Brain pericyte (primary cell): Measurements from ENCODE around the gene DTD1.
A peak's percentile ranks its signal among the peaks of the same experiment; 100 is the strongest.

Experiments used
- DNase-seq: peaks from one replicate; pipeline ENCODE4 v3.0.0-alpha.2; 2012; ENCODE audit warnings: low read depth, low spot score

DTD1 gene

DNA sequence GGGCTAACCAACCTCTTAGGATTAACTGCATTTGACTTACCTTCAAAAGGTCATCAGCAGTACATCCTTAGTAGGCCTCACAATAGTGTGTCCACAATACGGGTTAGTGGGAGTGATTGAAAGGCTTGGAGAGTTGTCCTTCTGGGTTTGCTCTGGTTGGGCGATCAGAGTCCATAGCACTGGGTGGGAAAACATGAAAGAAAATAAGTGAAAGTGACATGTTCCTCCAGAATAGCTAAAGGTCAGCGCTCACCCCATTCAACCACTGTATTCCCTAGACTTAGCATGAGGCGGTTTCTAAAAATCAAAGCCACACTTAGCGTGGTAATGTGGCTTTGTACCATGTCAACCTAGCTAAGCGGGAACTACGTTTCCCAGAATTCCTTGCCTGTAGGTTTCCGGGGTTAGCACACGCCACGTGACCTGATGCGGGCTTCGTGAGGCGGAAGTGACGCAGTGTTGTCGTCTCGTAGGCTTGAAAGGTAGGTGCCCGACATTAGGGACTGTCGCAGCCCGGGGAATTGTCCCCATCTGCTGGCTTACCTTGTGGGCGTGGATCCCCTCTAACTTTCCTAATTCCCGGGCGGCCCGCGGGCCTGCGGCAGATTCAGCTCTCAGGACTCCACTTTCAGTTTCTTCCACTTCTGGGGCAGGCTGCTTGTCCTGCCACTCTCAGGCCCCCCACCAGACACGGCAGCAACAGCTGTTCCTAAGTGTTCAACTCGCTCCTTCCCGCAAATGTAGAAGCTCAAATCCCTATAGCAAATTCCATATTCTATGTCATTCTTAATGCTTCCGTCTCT, 206.0 kb downstream of the DTD1 start:
- DNase-seq = peak; percentile 68

DNA sequence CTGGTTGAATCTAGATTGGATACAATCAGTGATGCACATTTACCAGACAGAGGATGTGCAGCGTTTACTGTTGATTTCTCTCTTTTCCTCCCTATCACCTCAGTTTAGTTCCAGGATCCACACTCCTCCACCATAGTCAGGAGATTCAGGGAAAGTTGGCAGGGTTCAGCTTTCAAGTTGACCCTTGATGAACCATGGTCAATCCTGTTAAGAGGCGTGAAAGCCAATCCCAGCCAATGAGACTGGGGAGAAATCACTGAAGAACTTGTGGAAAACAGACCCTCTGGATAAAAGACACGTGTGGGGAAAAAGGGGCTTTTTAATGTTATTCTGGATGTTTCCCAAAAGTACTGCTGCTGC, 206.6 kb downstream of the DTD1 start:
- no peak for DNase-seq

GRCh38 chr20:18795366-18795765, 207.5 kb downstream of the DTD1 start:
- DNase-seq = no peak

GRCh38 chr20:18796282-18796833, 208.5 kb downstream of the DTD1 start:
- no peak for DNase-seq

DNA sequence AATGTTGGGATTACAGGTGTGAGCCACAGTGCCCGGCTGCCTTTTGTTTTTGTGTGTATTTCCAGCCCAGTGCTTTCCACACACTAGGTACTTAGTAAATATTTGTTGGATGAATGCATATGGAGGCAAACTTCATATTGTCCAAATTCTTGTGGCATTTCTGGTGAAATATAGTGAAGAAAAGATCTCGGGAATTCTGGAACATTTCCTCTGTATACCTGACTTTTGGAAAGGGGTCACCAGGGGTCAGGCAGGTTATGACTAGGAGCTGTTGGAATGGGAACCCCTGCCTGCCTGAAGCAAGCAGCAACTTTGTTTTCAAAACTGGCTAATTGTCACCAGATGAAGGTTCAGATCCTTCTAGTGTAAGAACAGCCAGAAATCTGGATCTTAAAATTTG, 213.7 kb downstream of the DTD1 start:
- DNase-seq = no peak

DNA sequence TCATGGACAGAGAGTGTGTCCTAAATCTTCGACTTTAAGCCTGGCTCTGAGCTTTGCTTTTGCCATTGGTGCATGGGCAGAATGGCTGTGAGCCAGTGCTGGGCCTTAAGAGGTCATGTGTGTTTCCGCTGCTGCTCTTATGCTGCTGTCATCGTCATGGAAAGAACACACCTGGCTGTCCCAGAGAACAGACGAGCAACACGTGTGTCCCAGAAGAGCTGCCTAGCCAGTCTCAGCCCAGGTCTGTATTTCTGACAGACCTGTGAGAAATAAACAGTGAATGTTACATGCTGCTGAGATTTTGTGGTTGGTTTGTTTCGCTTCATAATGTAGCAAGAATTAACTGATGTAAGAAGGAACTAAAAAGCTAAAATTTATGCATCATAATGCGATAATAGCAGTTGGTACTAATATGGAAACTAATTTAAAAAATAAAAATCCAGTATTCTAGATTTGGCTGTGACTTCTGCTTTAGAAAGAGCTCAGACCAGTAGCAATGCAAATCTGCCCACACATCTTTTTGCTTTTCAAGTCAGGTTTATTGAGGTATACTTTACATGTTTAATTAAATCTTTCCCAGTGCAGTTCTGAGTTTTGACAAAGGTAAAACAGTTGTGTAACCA, 214.3 kb downstream of the DTD1 start:
- DNase-seq = no peak

DNA sequence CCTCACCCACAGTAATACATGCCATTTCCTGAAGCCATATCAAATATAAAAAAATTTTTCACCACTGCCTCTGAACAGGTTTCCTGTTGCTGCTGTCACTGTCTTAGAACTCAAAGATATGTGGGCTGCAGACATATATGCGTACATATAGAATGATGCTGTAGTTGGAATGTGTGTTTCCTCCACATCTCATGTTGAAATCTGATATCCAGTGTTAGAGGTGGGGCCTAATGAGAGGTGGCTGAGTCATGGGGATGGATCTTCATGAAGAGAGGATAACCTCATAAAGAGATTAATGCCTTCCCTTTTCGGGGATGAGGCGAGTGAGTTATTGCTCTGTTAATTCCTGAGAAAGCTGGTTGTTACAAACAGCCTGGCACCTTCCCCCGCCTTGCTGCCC, 218.0 kb downstream of the DTD1 start:
- no peak for DNase-seq

GRCh38 chr20:18808712-18809111, 220.9 kb downstream of the DTD1 start:
- no peak for DNase-seq

DNA sequence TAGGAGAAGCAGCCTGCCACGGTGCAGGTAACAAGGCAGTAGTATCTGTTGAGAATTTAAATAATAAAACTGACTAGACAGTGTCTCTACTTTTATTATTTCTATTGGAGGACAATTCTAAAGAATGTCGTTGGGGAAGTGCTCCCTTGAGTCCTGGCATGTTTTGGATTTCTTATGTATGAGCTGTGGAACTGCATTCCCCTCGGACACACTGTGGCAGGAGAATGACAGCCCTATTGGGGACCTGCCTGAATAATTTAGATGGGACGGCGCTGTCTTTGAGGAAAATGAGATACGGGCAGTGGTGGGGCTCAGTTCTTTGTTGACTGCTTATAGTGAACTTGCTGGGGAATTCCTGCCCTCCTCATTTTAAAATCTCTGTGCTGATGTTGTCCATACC, 223.3 kb downstream of the DTD1 start:
- DNase-seq = no peak

DNA sequence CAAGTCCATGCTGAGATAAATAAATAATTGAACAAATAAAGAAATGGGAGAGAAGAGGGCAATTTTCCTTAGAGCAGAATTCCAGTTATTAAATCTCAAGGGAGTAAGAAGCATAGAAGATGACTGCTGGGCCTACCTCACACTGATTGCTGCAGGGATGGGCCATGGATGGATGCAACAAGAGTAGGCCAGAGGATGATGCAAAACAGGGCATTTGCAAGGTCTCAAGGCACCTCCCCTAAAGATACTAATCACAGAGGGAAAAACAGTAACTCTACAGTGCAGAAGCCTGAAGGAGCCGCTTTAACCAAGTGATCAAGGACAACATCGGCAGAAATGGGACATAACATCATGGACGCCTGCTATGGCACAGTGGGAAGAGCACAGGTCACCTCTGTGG, 224.1 kb downstream of the DTD1 start:
- no peak for DNase-seq

DNA sequence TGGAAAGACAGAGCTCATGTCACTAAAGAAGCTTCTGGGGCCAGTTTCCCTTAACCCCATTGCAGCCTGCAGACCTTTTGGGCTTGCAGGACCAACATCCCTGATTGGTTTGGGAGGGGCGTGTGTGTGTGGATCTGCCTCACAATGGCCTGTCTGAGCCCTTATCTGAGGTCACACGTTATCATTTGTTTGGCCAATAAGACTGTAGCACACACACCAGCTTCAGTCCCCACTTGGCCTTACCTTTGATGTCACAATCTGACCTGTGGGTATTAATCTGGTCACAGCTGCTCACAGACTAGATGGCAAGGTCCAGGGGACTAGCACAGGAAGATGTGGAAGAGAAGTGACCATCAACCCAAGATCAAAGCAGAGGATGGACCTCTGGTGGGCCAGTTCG, 225.6 kb downstream of the DTD1 start, which contains the start of gene SCP2D1:
Gene SCP2D1 (plus strand): TSS at position 301 of the 400 bp plus-strand sequence. CDS start 33 bp downstream, at position 334.
- DNase-seq = no peak

GRCh38 chr20:18815194-18815942, 227.5 kb downstream of the DTD1 start:
- DNase-seq = no peak
